Hepatocyte (in vitro differentiated cells): Measurements from ENCODE around the gene RPGRIP1L. TPM values are rescaled to one million over a fixed set of nuclear protein-coding genes. Genes with fewer than 3 reads are reported as not detected.
"Not testable (repeated sequence)": the region's sequence is repeated elsewhere in the genome, so short reads cannot be mapped to it uniquely, and the experiment has no call there.

Source experiments
- DNase-seq: peaks from one replicate; pipeline ENCODE4 v3.0.0-alpha.2; 2016; ENCODE audit warnings: low spot score
- H2AFZ ChIP-seq: fragments of 200-600 bp; sonication (generic); 2 replicates; pipeline ENCODE4 v1.6.0; 2016; ENCODE audit warnings: antibody characterized with exemption, mild to moderate bottlenecking
- H3K27ac ChIP-seq: fragments of 200-600 bp; sonication (generic); 2 replicates; pipeline ENCODE4 v1.5.1; 2016; ENCODE audit warnings: mild to moderate bottlenecking
- H3K27me3 ChIP-seq: fragments of 200-600 bp; sonication (generic); 2 replicates; pipeline ENCODE4 v1.6.1; 2016
- H3K36me3 ChIP-seq: fragments of 200-600 bp; sonication (generic); replicated peaks from 2 replicates; pipeline ENCODE4 v1.5.1; 2016; ENCODE audit warnings: low read depth; ENCODE audit not compliant: insufficient read depth
- H3K4me1 ChIP-seq: fragments of 200-600 bp; sonication (generic); 2 replicates; pipeline ENCODE4 v1.5.1; 2016; ENCODE audit warnings: mild to moderate bottlenecking, moderate library complexity; ENCODE audit not compliant: insufficient read depth
- H3K4me2 ChIP-seq: fragments of 200-600 bp; sonication (generic); 2 replicates; pipeline ENCODE4 v1.6.0; 2016
- H3K4me3 ChIP-seq: fragments of 200-600 bp; sonication (generic); 2 replicates; pipeline ENCODE4 v1.5.1; 2016; ENCODE audit warnings: mild to moderate bottlenecking
- H3K79me2 ChIP-seq: fragments of 200-600 bp; sonication (generic); 2 replicates; pipeline ENCODE4 v1.6.0; 2017; ENCODE audit warnings: mild to moderate bottlenecking
- H3K9me2 ChIP-seq: fragments of 200-600 bp; sonication (generic); replicated peaks from 2 replicates; pipeline ENCODE4 v1.6.0; 2017; ENCODE audit warnings: mild to moderate bottlenecking; ENCODE audit not compliant: insufficient read depth
- H3K9me3 ChIP-seq: fragments of 200-600 bp; sonication (generic); 2 replicates; pipeline ENCODE4 v1.5.1; 2016; ENCODE audit warnings: low read depth, mild to moderate bottlenecking
- H4K20me1 ChIP-seq: fragments of 200-600 bp; sonication (generic); 2 replicates; pipeline ENCODE4 v1.6.0; 2016; ENCODE audit warnings: mild to moderate bottlenecking; ENCODE audit not compliant: insufficient read depth, poor library complexity, severe bottlenecking
- EZH2 ChIP-seq: fragments of 200-600 bp; sonication (generic); IDR thresholded peaks from 2 replicates; pipeline ENCODE4 v1.6.1; 2016; ENCODE audit warnings: antibody characterized with exemption, mild to moderate bottlenecking, borderline replicate concordance
- EZH2phosphoT487 ChIP-seq: fragments of 200-600 bp; sonication (generic); IDR thresholded peaks from one replicate; pipeline ENCODE4 v1.6.1; 2018; ENCODE audit warnings: antibody characterized with exemption, mild to moderate bottlenecking, low read depth, moderate library complexity; ENCODE audit not compliant: unreplicated experiment, severe bottlenecking
- WGBS: methylation state at CpG from one replicate; pipeline ENCODE4 v1.1.6; 2016; ENCODE audit warnings: low lambda C conversion rate; ENCODE audit errors: missing lambda C conversion rate; 5-methylcytosine and 5-hydroxymethylcytosine counted together
- polyA plus RNA-seq: library from polyadenylated mRNA; unstranded; fragments of >200 nt; fragmentation: Nextera tagmentation; extraction: Ambion mirVana; gene quantifications from 2 replicates; pipeline ENCODE4 v1.2.1, GENCODE V29; 2016
- total RNA-seq: library from RNA; depleted of rRNA; stranded (reverse); fragments of >200 nt; gene quantifications from 2 replicates; pipeline ENCODE4 v1.2.3, GENCODE V29; 2014
- TF ChIP-seq, protein P1 (sequence below): fragments of 200-600 bp; sonication (generic); IDR thresholded peaks from 2 replicates; pipeline ENCODE4 v1.5.1; 2016; ENCODE audit warnings: antibody characterized with exemption, mild to moderate bottlenecking; ENCODE audit not compliant: poor library complexity

Gene RPGRIP1L
- total and polyA plus RNA-seq, 2 experiments from 2014 or later, result 5.8 to 9.5 TPM

DNA sequence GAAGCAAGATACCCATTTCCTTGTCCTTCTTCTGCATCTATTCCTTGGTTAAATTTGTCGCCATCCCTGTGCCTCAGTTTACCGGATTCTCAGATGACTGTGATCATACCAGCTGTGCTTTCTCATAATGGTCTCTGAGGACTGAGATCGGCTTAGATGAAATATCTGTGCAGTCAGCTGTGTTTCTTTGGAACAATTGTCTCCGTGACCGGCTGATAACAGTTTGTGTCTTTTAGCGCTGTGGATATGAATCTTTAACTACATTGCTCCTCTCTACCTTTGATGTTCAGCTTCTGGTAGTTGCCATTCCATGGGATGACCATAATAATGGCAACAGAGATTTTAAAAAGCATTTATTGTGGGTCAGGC, 770 bp upstream of the RPGRIP1L start:
- Histone ChIP-seq H3K9me2 (no peaks in the 10 kb centered on the region), H3K36me3 (no peaks in the 10 kb centered on the region), H3K4me2 (peak overlapping the region; percentile 87), H2AFZ (peak overlapping the region; percentile 46), H3K4me1 (peaks cover 5% of the 10 kb centered on the region), H3K79me2 (peaks cover 59% of the 10 kb centered on the region), H3K27ac (peak overlapping the region; percentile 55), H3K9me3 (no peaks in the 10 kb centered on the region), H3K27me3 (no peaks in the 10 kb centered on the region), H4K20me1 (no peaks in the 10 kb centered on the region), H3K4me3 (peak overlapping the region; percentile 38)
- TF ChIP-seq, protein P1, sequence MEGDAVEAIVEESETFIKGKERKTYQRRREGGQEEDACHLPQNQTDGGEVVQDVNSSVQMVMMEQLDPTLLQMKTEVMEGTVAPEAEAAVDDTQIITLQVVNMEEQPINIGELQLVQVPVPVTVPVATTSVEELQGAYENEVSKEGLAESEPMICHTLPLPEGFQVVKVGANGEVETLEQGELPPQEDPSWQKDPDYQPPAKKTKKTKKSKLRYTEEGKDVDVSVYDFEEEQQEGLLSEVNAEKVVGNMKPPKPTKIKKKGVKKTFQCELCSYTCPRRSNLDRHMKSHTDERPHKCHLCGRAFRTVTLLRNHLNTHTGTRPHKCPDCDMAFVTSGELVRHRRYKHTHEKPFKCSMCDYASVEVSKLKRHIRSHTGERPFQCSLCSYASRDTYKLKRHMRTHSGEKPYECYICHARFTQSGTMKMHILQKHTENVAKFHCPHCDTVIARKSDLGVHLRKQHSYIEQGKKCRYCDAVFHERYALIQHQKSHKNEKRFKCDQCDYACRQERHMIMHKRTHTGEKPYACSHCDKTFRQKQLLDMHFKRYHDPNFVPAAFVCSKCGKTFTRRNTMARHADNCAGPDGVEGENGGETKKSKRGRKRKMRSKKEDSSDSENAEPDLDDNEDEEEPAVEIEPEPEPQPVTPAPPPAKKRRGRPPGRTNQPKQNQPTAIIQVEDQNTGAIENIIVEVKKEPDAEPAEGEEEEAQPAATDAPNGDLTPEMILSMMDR, result no peak
- TF ChIP-seq EZH2phosphoT487, result no peak
- no peak for TF ChIP-seq EZH2
- WGBS, result 20% methylated on average over 6 of the region's 6 CpGs
- DNase-seq, result no peak

DNA sequence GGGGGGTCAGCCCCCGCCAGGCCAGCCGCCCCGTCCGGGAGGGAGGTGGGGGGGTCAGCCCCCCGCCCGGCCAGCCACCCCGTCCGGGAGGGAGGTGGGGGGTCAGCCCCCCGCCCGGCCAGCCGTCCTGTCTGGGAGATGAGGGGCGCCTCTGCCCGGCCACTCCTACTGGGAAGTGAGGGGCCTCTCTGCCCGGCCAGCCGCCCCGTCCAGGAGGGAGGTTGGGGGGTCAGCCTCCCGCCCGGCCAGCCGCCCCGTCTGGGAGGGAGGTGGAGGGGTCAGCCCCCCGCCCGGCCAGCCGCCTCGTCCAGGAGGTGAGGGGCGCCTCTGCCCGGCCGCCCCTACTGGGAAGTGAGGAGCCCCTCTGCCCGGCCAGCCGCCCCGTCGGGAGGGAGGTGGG, 5.4 kb downstream of the RPGRIP1L start:
- not testable (repeated sequence) for H3K9me3 ChIP-seq, H3K27ac ChIP-seq, H4K20me1 ChIP-seq, H3K27me3 ChIP-seq, H3K4me2 ChIP-seq, H3K79me2 ChIP-seq, H3K4me3 ChIP-seq, DNase-seq, H3K9me2 ChIP-seq, H3K4me1 ChIP-seq, H3K36me3 ChIP-seq, H2AFZ ChIP-seq
- WGBS, result no CpG with 5 or more reads among the region's 31 CpGs

DNA sequence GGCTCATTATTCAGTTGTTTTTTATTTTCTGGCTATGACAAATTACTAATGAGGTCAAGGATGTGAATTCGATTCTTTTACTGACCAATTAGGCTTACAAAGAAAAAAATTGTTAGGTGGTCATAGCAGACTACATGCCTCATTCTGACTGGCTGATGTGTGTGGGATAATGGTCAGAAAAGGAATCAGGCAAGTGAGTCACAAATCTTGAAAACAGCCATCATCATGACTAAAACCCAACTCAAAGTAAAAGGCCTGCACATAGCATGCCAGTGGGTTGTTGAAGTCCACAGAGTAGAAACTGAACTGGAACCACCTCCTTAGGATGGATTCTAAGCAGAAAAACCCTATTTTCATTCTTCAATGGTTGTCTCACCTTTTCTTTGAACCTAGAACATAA, 8.6 kb downstream of the RPGRIP1L start:
- no peaks in the 10 kb centered on the region for H3K9me2 ChIP-seq
- H3K4me2 ChIP-seq, result no peak overlapping the region

DNA sequence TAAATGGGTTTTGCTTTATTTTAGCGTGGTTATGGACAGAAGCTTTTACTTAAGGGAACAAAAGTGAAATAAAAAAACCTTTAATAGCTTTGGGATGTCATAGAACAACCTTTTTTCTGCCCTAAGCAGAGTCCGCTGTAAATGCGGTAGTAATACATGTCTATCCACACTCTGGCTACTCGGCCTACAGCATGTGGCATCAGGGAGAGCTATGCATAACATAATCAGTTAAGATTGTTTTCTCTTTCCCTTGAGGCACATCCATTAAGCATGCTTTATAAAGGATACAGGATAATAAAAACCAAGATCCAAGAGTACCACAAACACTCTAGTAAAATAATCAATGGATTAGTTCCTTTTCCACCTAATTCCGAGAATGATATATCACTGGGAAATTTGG, 10.3 kb downstream of the RPGRIP1L start:
- Histone ChIP-seq H3K4me1 (no peaks in the 10 kb centered on the region), H4K20me1 (no peaks in the 10 kb centered on the region), H2AFZ (no peak overlapping the region), H3K4me3 (no peak overlapping the region), H3K9me3 (no peaks in the 10 kb centered on the region), H3K27ac (no peak overlapping the region), H3K27me3 (no peaks in the 10 kb centered on the region), H3K36me3 (peaks cover 3% of the 10 kb centered on the region), H3K4me2 (no peak overlapping the region), H3K9me2 (no peaks in the 10 kb centered on the region), H3K79me2 (no peaks in the 10 kb centered on the region)
- TF ChIP-seq, protein P1, result no peak
- no peak for TF ChIP-seq EZH2phosphoT487
- 70% methylated on average over 5 of the region's 5 CpGs for WGBS
- DNase-seq, result no peak

More for the DNA sequence above, 8.6 kb downstream of the RPGRIP1L start:
- no peaks in the 10 kb centered on the region for H3K4me1 ChIP-seq
- no peak overlapping the region for H2AFZ ChIP-seq
- TF ChIP-seq EZH2phosphoT487 (no peak), EZH2 (no peak)
- TF ChIP-seq, protein P1, result no peak
- no peak overlapping the region for H3K4me3 ChIP-seq
- DNase-seq, result no peak
- H3K9me3 ChIP-seq, result no peaks in the 10 kb centered on the region
- 100% methylated on average over 1 of the region's 1 CpG for WGBS
- H3K36me3 ChIP-seq, result peaks cover 3% of the 10 kb centered on the region
- H3K27ac ChIP-seq, result no peak overlapping the region
- H3K27me3 ChIP-seq, result no peaks in the 10 kb centered on the region
- H4K20me1 ChIP-seq, result no peaks in the 10 kb centered on the region
- no peaks in the 10 kb centered on the region for H3K79me2 ChIP-seq
